ENCODE measurements around the gene PSTPIP1. TPM values are rescaled to one million over a fixed set of nuclear protein-coding genes. Genes with fewer than 3 reads are reported as not detected.

PSTPIP1 gene
- total and polyA plus RNA-seq, 8 donors, result 1.8 to 52.9 (median 3.4) TPM

DNA sequence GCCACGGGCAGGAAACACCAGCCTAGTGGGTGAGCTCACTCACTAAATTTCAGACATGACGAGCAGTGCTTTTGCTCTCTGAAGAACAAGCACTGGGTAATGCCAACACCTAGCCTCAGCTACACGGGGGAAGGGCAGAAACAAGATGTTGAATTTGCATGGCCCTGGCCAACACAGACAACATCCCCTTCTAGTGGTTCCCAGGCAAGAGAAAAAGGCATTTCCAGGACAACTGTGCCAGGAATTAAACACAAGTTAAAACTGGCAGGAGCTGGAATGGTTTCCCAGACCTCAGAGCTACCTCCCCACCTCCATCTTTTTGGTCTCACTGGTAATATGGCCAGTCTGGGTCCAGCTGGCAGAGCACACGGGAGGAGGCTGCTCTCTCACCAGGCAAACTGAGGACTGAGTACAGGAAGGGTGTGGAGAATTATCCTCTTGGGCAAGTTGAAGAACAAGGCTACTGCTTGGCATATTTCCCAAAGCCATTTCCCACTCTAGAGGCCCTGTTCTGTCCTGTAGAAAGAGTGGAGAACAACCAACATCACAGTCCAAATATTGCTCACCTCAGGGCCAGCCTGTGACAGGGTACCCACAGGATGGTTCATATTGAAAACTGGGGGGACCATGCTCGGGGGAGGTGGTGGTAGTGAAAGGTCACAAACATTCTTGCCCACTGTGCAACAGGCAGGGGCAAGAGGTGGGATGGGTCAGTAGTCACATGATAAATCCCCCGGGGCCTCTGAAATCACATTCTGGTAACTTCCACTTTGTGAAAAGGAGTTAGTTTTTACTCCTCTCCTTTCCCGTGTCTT lies 49.5 kb downstream of the PSTPIP1 start:
- intact Hi-C loops (cut with DNase I), result no loop called here
- peaks cover 0 to 11% of the 10 kb centered on the region in 2 donors for H3K4me1 ChIP-seq
- H3K36me3 ChIP-seq, result peaks cover 4 to 61% of the 10 kb centered on the region in 2 donors
- H3K27ac ChIP-seq, result no peak overlapping the region
- TF ChIP-seq, protein P1, sequence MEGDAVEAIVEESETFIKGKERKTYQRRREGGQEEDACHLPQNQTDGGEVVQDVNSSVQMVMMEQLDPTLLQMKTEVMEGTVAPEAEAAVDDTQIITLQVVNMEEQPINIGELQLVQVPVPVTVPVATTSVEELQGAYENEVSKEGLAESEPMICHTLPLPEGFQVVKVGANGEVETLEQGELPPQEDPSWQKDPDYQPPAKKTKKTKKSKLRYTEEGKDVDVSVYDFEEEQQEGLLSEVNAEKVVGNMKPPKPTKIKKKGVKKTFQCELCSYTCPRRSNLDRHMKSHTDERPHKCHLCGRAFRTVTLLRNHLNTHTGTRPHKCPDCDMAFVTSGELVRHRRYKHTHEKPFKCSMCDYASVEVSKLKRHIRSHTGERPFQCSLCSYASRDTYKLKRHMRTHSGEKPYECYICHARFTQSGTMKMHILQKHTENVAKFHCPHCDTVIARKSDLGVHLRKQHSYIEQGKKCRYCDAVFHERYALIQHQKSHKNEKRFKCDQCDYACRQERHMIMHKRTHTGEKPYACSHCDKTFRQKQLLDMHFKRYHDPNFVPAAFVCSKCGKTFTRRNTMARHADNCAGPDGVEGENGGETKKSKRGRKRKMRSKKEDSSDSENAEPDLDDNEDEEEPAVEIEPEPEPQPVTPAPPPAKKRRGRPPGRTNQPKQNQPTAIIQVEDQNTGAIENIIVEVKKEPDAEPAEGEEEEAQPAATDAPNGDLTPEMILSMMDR (IDR thresholded peaks at IDR 0.05), result no peak
- no peaks in the 10 kb centered on the region for H3K9me3 ChIP-seq
- DNase-seq, result no peak
- peak; percentile 58 for ATAC-seq
- H3K4me3 ChIP-seq, result no peak overlapping the region
- H3K27me3 ChIP-seq, result no peaks in the 10 kb centered on the region

GRCh38 chr15:77045985-77046384 lies 51.1 kb downstream of the PSTPIP1 start:
- ATAC-seq (no peak), DNase-seq (no peak)

GRCh38 chr15:77046704-77047412 lies 51.9 kb downstream of the PSTPIP1 start:
- Histone ChIP-seq H3K27ac (no peak overlapping the region), H3K4me3 (no peak overlapping the region), H3K4me1 (peaks cover 0 to 11% of the 10 kb centered on the region in 2 donors), H3K27me3 (no peaks in the 10 kb centered on the region), H3K36me3 (peaks cover 4 to 75% of the 10 kb centered on the region in 2 donors), H3K9me3 (no peaks in the 10 kb centered on the region)
- no peak for DNase-seq
- TF ChIP-seq, protein P1 (IDR thresholded peaks at IDR 0.05), result no peak
- intact Hi-C loops (cut with DNase I), result no loop called here
- no peak for ATAC-seq

More at GRCh38 chr15:77045985-77046384, 51.1 kb downstream of the PSTPIP1 start:
- Histone ChIP-seq H3K4me3 (no peak overlapping the region), H3K9me3 (no peaks in the 10 kb centered on the region), H3K4me1 (peaks cover 0 to 11% of the 10 kb centered on the region in 2 donors), H3K36me3 (peaks cover 4 to 70% of the 10 kb centered on the region in 2 donors), H3K27ac (no peak overlapping the region), H3K27me3 (no peaks in the 10 kb centered on the region)
- TF ChIP-seq, protein P1 (IDR thresholded peaks at IDR 0.05), result no peak
- intact Hi-C loops (cut with DNase I), result no loop called here

GRCh38 chr15:77048135-77048876 lies 53.4 kb downstream of the PSTPIP1 start:
- no peaks in the 10 kb centered on the region for H3K9me3 ChIP-seq
- peaks cover 0 to 11% of the 10 kb centered on the region in 2 donors for H3K4me1 ChIP-seq
- H3K4me3 ChIP-seq, result no peak overlapping the region
- H3K27me3 ChIP-seq, result no peaks in the 10 kb centered on the region
- ATAC-seq (no peak), DNase-seq (no peak)
- no peak overlapping the region for H3K27ac ChIP-seq
- TF ChIP-seq, protein P1 (IDR thresholded peaks at IDR 0.05), result no peak
- intact Hi-C loops (cut with DNase I), result no loop called here
- H3K36me3 ChIP-seq, result peaks cover 4 to 72% of the 10 kb centered on the region in 2 donors

All from left lung (tissue), 10 donors.